Measurements from ENCODE around the gene PRKCZ.

- no peak for TF ChIP-seq CTCF (conservative IDR thresholded peaks at IDR 0.05; ENCODE audit: low read length)
- no peak for TF ChIP-seq EZH2phosphoT487 (IDR thresholded peaks at IDR 0.05; ENCODE audit: borderline replicate concordance, low read depth, low read length)
Measured at GRCh38 chr1:2208309-2209239, 158.4 kb downstream of the PRKCZ start.
